Bronchial epithelial cell (primary cell): ENCODE results near the gene DUSP8. TPM values are rescaled to one million over a fixed set of nuclear protein-coding genes. Genes with fewer than 3 reads are reported as not detected.
A peak's percentile ranks its signal among the peaks of the same experiment; 100 is the strongest.

ENCODE experiments used
- DNase-seq: peaks from one replicate; pipeline ENCODE4 v3.0.0-alpha.2; 2010; ENCODE audit warnings: low read depth
- FAIRE-seq: peaks from 2 replicates; lab custom pipeline; 2011; peaks lifted over from hg19 to GRCh38; lab: Jason Lieb, UNC
- H3K27me3 ChIP-seq: 2 replicates; pipeline ENCODE4 v1.5.1; 2011; ENCODE audit warnings: low read length; ENCODE audit not compliant: control insufficient read depth, insufficient read depth
- H3K36me3 ChIP-seq: 2 replicates; pipeline ENCODE4 v1.5.1; 2011; ENCODE audit warnings: low read length; ENCODE audit not compliant: control insufficient read depth, insufficient read depth
- H3K4me3 ChIP-seq: 2 replicates; pipeline ENCODE4 v1.5.1; 2011; ENCODE audit warnings: mild to moderate bottlenecking, low read depth, low read length, control low read depth
- total RNA-seq: library from RNA; depleted of rRNA; stranded (reverse); fragments of >200 nt; gene quantifications from 2 replicates; pipeline ENCODE4 v1.2.1, GENCODE V29; 2014
- TF ChIP-seq, protein P1 (sequence below): IDR thresholded peaks from 2 replicates; pipeline ENCODE4 v1.5.1; 2011; ENCODE audit warnings: mild to moderate bottlenecking, moderate library complexity, low read length, control low read depth, inconsistent platforms; ENCODE audit not compliant: insufficient read depth, severe bottlenecking

Gene DUSP8
- total RNA-seq, 1 donor from 2014 or later, result 0.26 TPM

DNA sequence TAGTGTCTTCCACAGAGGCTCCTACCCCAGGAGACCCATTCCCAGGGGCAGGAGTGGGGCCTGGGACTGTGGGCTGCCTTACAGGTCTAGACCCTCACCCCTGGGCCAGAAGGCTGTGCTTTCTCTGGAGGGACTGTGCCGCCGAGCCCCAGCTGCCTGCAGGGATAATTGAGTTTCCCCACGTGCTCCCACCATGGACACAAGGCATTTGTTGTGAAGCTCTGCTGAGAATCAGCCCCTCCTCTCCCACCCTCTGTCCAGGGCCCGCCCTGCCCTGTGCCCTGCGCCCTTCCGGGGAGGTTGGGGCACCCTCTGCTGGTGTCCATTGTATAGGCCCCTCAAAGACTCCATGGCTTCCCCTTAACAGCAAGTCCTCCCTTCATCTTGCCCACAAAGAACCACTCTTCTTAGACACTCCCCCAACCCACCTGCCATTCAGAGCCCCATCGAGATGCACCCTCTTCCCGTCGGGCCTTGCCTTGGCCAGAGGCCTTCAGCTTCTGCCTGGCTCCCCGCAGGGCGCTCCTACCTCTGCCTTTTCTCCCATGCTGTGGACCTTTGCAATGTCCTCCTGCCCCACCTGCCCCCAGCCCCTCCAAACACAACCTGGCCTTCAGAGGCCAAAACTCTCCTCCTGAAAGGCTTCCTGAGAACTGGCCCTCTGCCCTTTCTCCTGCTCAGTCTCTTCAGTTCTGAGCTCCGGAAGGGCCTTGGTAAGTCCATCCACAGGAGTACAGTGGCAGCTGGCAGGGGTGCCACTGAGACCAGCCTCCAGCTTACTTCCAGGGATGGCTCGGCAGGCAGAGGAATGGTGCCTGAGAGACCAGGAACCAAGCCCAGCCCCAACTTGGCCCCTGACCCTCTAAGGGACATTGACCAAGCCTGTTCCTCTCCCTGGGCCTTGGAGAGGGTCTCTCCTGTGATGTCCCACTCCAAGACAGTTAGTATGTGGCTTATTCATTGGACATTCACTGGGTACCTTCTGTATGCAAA is 22.4 kb downstream of the DUSP8 start:
- FAIRE-seq, result no peak

DNA sequence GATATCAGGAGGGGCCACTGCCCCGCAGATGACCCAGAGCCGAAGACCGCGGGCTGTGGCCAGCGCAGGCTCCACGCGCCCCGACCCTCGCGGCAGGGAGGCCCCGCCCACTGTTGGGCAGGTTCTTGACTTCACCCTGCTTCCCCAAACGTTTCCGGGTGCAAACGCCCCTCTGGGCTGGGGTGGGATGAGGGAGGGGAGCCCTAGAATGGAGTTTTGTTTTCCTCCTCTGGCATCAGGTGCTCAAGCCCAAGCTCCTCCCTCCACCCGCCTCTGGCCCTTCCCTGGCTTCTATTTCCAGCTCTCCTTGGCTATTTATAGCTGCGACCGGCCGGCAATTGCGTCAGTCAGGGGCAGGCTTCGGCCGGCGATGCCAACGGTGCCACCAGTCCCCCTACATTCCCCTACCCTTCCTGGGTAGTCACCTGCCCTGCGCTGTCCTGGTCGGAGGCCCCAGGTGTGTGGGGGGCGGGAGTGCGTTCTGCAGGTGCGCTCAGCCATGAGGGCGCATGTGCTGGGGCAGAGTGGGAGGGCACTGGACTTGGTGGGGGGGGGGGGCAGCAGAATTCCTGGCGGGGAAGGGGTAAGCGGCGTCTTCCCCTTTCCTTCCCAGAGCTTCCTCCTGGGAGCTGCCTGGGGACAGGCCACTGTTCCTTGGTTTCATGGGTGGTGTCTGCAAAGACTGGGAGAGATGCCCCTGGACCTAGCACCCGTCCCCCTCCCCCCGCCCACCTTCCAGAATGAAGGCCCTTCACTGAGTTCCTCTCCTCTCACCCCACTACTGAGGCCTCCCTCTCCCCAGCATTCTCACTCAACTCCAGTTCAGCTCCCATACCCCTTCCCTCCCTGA is 23.6 kb downstream of the DUSP8 start:
- DNase-seq (peak; percentile 36), FAIRE-seq (no peak)
- Histone ChIP-seq H3K27me3 (peaks cover 26% of the 10 kb centered on the region), H3K4me3 (peak overlapping the region; percentile 31), H3K36me3 (no peaks in the 10 kb centered on the region)
- TF ChIP-seq, protein P1, sequence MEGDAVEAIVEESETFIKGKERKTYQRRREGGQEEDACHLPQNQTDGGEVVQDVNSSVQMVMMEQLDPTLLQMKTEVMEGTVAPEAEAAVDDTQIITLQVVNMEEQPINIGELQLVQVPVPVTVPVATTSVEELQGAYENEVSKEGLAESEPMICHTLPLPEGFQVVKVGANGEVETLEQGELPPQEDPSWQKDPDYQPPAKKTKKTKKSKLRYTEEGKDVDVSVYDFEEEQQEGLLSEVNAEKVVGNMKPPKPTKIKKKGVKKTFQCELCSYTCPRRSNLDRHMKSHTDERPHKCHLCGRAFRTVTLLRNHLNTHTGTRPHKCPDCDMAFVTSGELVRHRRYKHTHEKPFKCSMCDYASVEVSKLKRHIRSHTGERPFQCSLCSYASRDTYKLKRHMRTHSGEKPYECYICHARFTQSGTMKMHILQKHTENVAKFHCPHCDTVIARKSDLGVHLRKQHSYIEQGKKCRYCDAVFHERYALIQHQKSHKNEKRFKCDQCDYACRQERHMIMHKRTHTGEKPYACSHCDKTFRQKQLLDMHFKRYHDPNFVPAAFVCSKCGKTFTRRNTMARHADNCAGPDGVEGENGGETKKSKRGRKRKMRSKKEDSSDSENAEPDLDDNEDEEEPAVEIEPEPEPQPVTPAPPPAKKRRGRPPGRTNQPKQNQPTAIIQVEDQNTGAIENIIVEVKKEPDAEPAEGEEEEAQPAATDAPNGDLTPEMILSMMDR, result no peak

More for the DNA sequence above, 22.4 kb downstream of the DUSP8 start:
- no peak for DNase-seq
- Histone ChIP-seq H3K27me3 (peaks cover 25% of the 10 kb centered on the region), H3K4me3 (no peak overlapping the region), H3K36me3 (no peaks in the 10 kb centered on the region)
- TF ChIP-seq, protein P1, result no peak

DNA sequence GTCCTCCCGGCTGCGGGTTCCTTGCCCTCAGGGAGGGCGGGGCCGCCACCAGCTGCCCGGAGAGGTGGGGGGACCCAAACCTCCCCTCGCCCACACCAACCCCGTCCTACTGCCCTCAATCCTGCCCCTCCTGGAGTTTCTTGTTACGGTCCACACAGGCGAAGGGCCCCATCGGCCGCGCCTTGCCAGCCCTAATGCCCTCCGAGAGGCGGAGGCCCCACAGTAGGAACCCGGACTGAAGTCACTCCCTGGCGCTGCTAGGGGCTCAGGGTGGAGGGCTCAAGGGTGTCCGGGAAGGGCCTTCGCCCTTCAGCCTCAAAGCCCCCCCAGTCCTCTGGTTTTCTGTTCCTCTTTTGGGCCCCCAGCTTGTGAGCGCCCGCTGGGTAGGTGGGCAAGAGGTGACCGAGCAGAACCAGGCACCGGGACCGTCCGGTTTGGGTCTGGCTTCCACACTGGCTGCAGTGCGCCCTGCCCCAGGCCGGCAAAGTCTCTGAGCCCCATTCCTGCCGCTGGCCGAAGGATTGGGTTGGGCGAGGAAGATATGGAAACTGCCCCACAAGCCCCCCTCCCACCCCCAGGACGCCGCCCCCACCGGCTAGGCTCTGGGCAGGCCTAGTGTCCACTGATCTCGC is 24.5 kb downstream of the DUSP8 start:
- DNase-seq (no peak), FAIRE-seq (no peak)
- no peaks in the 10 kb centered on the region for H3K36me3 ChIP-seq
- TF ChIP-seq, protein P1, result no peak
- no peak overlapping the region for H3K4me3 ChIP-seq
- peaks cover 26% of the 10 kb centered on the region for H3K27me3 ChIP-seq

- FAIRE-seq, result no peak
- DNase-seq, result no peak
- Histone ChIP-seq H3K36me3 (no peaks in the 10 kb centered on the region), H3K4me3 (peak overlapping the region; percentile 28), H3K27me3 (peaks cover 27% of the 10 kb centered on the region)
- TF ChIP-seq, protein P1, result peak; percentile 72
Measured at GRCh38 chr11:1546536-1547466, 25.3 kb downstream of the DUSP8 start.

- peaks cover 27% of the 10 kb centered on the region for H3K27me3 ChIP-seq
- TF ChIP-seq, protein P1, result no peak
- DNase-seq (no peak), FAIRE-seq (no peak)
- no peaks in the 10 kb centered on the region for H3K36me3 ChIP-seq
- no peak overlapping the region for H3K4me3 ChIP-seq
Measured at GRCh38 chr11:1546077-1546535, 26.0 kb downstream of the DUSP8 start.
